ELF-1 (cell line): ENCODE data around the gene YY1AP1.
"Not testable (repeated sequence)": the region's sequence is repeated elsewhere in the genome, so short reads cannot be mapped to it uniquely, and the experiment has no call there.

Experiments used
- DNase-seq: peaks from one replicate; pipeline ENCODE4 v3.0.0-alpha.2; 2016; ENCODE audit warnings: low read depth, low spot score

The YY1AP1 gene

GRCh38 chr1:155695072-155695471 lies 6.5 kb upstream of the YY1AP1 start:
- DNase-seq = no peak

- DNase-seq = no peak
Observed at GRCh38 chr1:155694167-155694566, 5.6 kb upstream of the YY1AP1 start.

GRCh38 chr1:155691992-155692528 lies 3.5 kb upstream of the YY1AP1 start:
- peak; percentile 22 for DNase-seq

- DNase-seq = not testable (repeated sequence)
Observed at GRCh38 chr1:155689081-155689607, 570 bp upstream of the YY1AP1 start, which contains the start of gene DAP3. Gene DAP3 (plus strand): TSS chr1:155689091. CDS start chr1:155709780, 20,689 bp downstream.

- DNase-seq = not testable (repeated sequence)
Observed at GRCh38 chr1:155687705-155688323, 760 bp downstream of the YY1AP1 start.

GRCh38 chr1:155681776-155682175 lies 6.8 kb downstream of the YY1AP1 start:
- no peak for DNase-seq

- DNase-seq = no peak
Observed at GRCh38 chr1:155680531-155680930, 8.0 kb downstream of the YY1AP1 start.

- not testable (repeated sequence) for DNase-seq
Observed at GRCh38 chr1:155678992-155679391, 9.6 kb downstream of the YY1AP1 start.

GRCh38 chr1:155678027-155678426 lies 10.5 kb downstream of the YY1AP1 start:
- no peak for DNase-seq

- DNase-seq = no peak
Observed at GRCh38 chr1:155673003-155673402, 15.6 kb downstream of the YY1AP1 start.

- no peak for DNase-seq
Observed at GRCh38 chr1:155671750-155672149, 16.8 kb downstream of the YY1AP1 start.

GRCh38 chr1:155669233-155670162 lies 19.1 kb downstream of the YY1AP1 start:
- DNase-seq = no peak

GRCh38 chr1:155661239-155661638 lies 27.3 kb downstream of the YY1AP1 start:
- DNase-seq = not testable (repeated sequence)

- no peak for DNase-seq
Observed at GRCh38 chr1:155657463-155657862, 31.1 kb downstream of the YY1AP1 start.

GRCh38 chr1:155652951-155653350 lies 35.6 kb downstream of the YY1AP1 start:
- no peak for DNase-seq

- DNase-seq = no peak
Observed at GRCh38 chr1:155651861-155652661, 36.5 kb downstream of the YY1AP1 start.

GRCh38 chr1:155650231-155650757 lies 38.3 kb downstream of the YY1AP1 start:
- no peak for DNase-seq

GRCh38 chr1:155649676-155650075 lies 38.9 kb downstream of the YY1AP1 start:
- DNase-seq = no peak

- peak; percentile 70 for DNase-seq
Observed at GRCh38 chr1:155648207-155649147, 40.1 kb downstream of the YY1AP1 start.

- DNase-seq = no peak
Observed at GRCh38 chr1:155646307-155646706, 42.3 kb downstream of the YY1AP1 start.
